ENCODE measurements around the gene ERP27.

ERP27 gene

GRCh38 chr12:14884458-14884878 lies 53.9 kb downstream of the ERP27 start:
- Histone ChIP-seq H3K4me3 (ENCODE audit: low read depth, low read length) (no peak overlapping the region), H3K27me3 (ENCODE audit: control insufficient read depth, insufficient read depth, low read length) (no peaks in the 10 kb centered on the region), H3K4me1 (ENCODE audit: control insufficient read depth, insufficient read depth, low read length) (no peaks in the 10 kb centered on the region), H3K27ac (ENCODE audit: low read depth, low read length) (no peak overlapping the region), H3K36me3 (ENCODE audit: control insufficient read depth, insufficient read depth, low read length) (no peaks in the 10 kb centered on the region), H3K9me3 (ENCODE audit: control insufficient read depth, insufficient read depth, low read length) (no peaks in the 10 kb centered on the region), H3K9ac (ENCODE audit: low read depth, low read length) (no peak overlapping the region)

DNA sequence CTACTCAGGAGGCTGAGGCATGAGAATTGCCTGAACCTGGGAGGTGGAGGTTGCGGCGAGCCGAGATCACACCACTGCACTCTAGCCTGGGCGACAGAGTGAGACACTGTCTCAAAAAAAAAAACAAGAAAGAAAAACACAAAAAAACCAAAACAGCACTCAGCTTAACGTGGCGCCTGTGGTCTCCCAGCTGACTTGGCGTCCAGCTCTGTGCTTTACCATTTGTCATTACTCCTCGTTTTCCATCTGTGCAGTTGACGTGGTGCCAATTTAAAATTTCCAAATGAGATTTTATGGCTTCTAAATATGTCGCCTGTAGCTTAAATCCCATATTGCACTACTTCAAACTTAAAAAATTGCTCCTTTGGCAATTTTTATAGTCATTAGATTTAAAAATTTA lies 54.7 kb downstream of the ERP27 start:
- H3K4me3 ChIP-seq (ENCODE audit: low read depth, low read length): no peak overlapping the region
- H3K4me1 ChIP-seq (ENCODE audit: control insufficient read depth, insufficient read depth, low read length): no peaks in the 10 kb centered on the region
- H3K27me3 ChIP-seq (ENCODE audit: control insufficient read depth, insufficient read depth, low read length): no peaks in the 10 kb centered on the region
- no peaks in the 10 kb centered on the region for H3K9me3 ChIP-seq (ENCODE audit: control insufficient read depth, insufficient read depth, low read length)
- H3K27ac ChIP-seq (ENCODE audit: low read depth, low read length): no peak overlapping the region
- no peak overlapping the region for H3K9ac ChIP-seq (ENCODE audit: low read depth, low read length)
- H3K36me3 ChIP-seq (ENCODE audit: control insufficient read depth, insufficient read depth, low read length): no peaks in the 10 kb centered on the region

DNA sequence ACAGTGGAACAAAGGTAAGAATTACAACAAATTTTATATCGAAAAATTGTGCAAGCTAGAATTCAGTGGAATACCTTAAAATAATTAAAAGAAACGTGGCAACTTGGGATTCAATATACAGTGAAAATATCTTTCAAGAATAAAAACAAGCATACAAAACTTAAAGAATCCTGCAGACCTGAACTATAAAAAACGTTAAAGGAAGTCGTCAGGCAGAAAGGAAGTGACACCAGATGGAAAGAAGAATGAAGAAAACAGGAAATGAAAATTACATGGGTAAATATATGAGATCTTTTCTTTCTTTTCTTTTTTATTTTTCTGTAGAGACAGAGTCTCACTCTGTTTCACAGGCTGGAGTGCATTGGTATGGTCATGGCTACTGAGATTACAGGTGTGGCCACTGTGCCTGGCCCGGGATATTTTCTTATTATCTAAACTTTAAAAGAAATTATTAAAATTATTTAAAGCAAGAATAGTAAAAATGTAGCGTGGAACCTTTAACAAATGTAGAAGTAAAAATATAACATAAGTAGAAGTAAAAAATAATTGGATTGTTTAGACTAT lies 57.4 kb downstream of the ERP27 start:
- H3K27ac ChIP-seq (ENCODE audit: low read depth, low read length): no peak overlapping the region
- no peak overlapping the region for H3K9ac ChIP-seq (ENCODE audit: low read depth, low read length)
- no peaks in the 10 kb centered on the region for H3K36me3 ChIP-seq (ENCODE audit: control insufficient read depth, insufficient read depth, low read length)
- H3K27me3 ChIP-seq (ENCODE audit: control insufficient read depth, insufficient read depth, low read length): no peaks in the 10 kb centered on the region
- H3K4me1 ChIP-seq (ENCODE audit: control insufficient read depth, insufficient read depth, low read length): no peaks in the 10 kb centered on the region
- H3K9me3 ChIP-seq (ENCODE audit: control insufficient read depth, insufficient read depth, low read length): no peaks in the 10 kb centered on the region
- no peak overlapping the region for H3K4me3 ChIP-seq (ENCODE audit: low read depth, low read length)

DNA sequence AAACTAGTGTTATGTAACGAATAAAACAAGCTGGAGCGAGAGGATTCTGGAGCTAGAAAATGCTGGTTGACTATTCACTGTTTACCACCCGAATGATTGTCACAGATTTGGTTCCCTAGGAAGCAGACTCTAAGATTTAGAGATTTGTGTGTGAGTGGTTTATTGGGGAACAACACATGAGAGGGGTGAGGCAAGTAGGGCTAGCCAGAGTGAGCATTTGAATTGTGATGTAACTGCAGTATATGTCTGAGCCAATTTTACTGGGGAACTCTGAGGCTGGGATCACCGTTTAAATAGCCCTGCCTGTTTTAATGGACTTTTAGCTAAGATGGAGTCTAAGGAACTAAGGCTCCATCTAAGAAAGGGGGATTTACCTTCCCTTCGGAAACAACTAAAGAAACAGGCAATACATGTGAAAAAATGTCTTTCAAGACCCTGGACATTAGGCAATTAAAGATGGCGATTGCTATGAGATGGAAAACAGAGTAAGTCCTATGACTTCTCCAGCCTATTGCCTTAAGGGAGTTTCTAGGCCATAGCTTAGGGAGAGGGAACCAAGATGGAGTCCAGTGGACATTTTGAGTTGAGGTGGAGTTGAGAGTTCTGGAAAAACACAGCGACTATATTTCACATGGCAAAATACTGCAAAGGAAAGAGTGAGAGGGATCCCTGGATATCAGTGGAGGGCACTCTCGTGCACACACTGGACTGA lies 59.0 kb downstream of the ERP27 start:
- Histone ChIP-seq H3K9ac (ENCODE audit: low read depth, low read length) (no peak overlapping the region), H3K27me3 (ENCODE audit: control insufficient read depth, insufficient read depth, low read length) (no peaks in the 10 kb centered on the region), H3K9me3 (ENCODE audit: control insufficient read depth, insufficient read depth, low read length) (no peaks in the 10 kb centered on the region), H3K36me3 (ENCODE audit: control insufficient read depth, insufficient read depth, low read length) (no peaks in the 10 kb centered on the region), H3K4me3 (ENCODE audit: low read depth, low read length) (no peak overlapping the region), H3K4me1 (ENCODE audit: control insufficient read depth, insufficient read depth, low read length) (no peaks in the 10 kb centered on the region), H3K27ac (ENCODE audit: low read depth, low read length) (no peak overlapping the region)

GRCh38 chr12:14878488-14878887 lies 59.8 kb downstream of the ERP27 start:
- Histone ChIP-seq H3K9me3 (ENCODE audit: control insufficient read depth, insufficient read depth, low read length) (no peaks in the 10 kb centered on the region), H3K4me3 (ENCODE audit: low read depth, low read length) (no peak overlapping the region), H3K9ac (ENCODE audit: low read depth, low read length) (no peak overlapping the region), H3K27ac (ENCODE audit: low read depth, low read length) (no peak overlapping the region), H3K4me1 (ENCODE audit: control insufficient read depth, insufficient read depth, low read length) (no peaks in the 10 kb centered on the region), H3K27me3 (ENCODE audit: control insufficient read depth, insufficient read depth, low read length) (no peaks in the 10 kb centered on the region), H3K36me3 (ENCODE audit: control insufficient read depth, insufficient read depth, low read length) (no peaks in the 10 kb centered on the region)

DNA sequence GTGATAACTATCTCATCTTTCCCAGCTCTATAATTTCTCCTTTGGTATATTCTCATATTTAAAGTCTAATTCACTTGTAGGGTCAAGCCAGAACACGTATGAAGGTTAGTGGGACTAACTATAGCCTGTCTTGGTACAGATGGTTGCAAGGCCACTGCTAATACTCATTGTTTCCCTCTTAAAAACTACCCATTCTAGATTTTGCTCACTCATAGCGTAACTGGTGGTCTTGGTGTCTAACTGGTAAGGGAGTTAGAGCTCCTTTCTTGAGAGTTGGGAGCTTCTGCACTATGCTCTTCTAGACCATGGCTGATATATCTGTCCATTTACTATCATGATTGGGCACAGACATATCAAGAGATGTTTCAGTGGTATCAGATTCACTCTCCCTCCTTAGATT lies 61.5 kb downstream of the ERP27 start:
- Histone ChIP-seq H3K36me3 (ENCODE audit: control insufficient read depth, insufficient read depth, low read length) (no peaks in the 10 kb centered on the region), H3K27ac (ENCODE audit: low read depth, low read length) (no peak overlapping the region), H3K9ac (ENCODE audit: low read depth, low read length) (no peak overlapping the region), H3K9me3 (ENCODE audit: control insufficient read depth, insufficient read depth, low read length) (no peaks in the 10 kb centered on the region), H3K4me1 (ENCODE audit: control insufficient read depth, insufficient read depth, low read length) (no peaks in the 10 kb centered on the region), H3K4me3 (ENCODE audit: low read depth, low read length) (no peak overlapping the region), H3K27me3 (ENCODE audit: control insufficient read depth, insufficient read depth, low read length) (no peaks in the 10 kb centered on the region)

DNA sequence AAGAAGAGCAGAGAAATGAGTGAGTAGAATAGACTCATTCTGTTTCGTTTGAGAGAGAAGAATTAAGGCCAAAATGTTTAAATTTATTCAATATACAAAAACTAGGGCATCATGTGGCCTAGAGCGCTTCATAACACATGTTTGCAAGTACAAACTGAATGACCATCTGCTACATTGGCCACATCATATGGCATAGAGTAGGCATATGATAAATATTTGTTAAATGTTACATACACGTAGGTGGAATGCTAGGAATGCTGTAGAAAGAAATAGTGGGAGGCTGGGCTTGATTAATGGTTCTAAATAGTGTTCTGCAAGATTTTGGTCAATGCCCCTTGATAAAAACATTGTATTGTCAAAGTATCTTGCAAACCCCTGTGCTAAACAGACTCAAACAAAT lies 63.5 kb downstream of the ERP27 start:
- no peak overlapping the region for H3K4me3 ChIP-seq (ENCODE audit: low read depth, low read length)
- H3K9ac ChIP-seq (ENCODE audit: low read depth, low read length): no peak overlapping the region
- no peaks in the 10 kb centered on the region for H3K27me3 ChIP-seq (ENCODE audit: control insufficient read depth, insufficient read depth, low read length)
- no peak overlapping the region for H3K27ac ChIP-seq (ENCODE audit: low read depth, low read length)
- H3K9me3 ChIP-seq (ENCODE audit: control insufficient read depth, insufficient read depth, low read length): no peaks in the 10 kb centered on the region
- H3K4me1 ChIP-seq (ENCODE audit: control insufficient read depth, insufficient read depth, low read length): no peaks in the 10 kb centered on the region
- H3K36me3 ChIP-seq (ENCODE audit: control insufficient read depth, insufficient read depth, low read length): no peaks in the 10 kb centered on the region

GRCh38 chr12:14873440-14874185 lies 64.7 kb downstream of the ERP27 start:
- Histone ChIP-seq H3K9ac (ENCODE audit: low read depth, low read length) (no peak overlapping the region), H3K4me1 (ENCODE audit: control insufficient read depth, insufficient read depth, low read length) (no peaks in the 10 kb centered on the region), H3K36me3 (ENCODE audit: control insufficient read depth, insufficient read depth, low read length) (no peaks in the 10 kb centered on the region), H3K27ac (ENCODE audit: low read depth, low read length) (no peak overlapping the region), H3K27me3 (ENCODE audit: control insufficient read depth, insufficient read depth, low read length) (no peaks in the 10 kb centered on the region), H3K9me3 (ENCODE audit: control insufficient read depth, insufficient read depth, low read length) (no peaks in the 10 kb centered on the region; the same call in 1 of the 2 replicates), H3K4me3 (ENCODE audit: low read depth, low read length) (no peak overlapping the region)

- no peaks in the 10 kb centered on the region for H3K4me1 ChIP-seq (ENCODE audit: control insufficient read depth, insufficient read depth, low read length)
- H3K27ac ChIP-seq (ENCODE audit: low read depth, low read length): no peak overlapping the region
- no peaks in the 10 kb centered on the region for H3K36me3 ChIP-seq (ENCODE audit: control insufficient read depth, insufficient read depth, low read length)
- peaks cover 8% of the 10 kb centered on the region for H3K9me3 ChIP-seq (ENCODE audit: control insufficient read depth, insufficient read depth, low read length)
- no peak overlapping the region for H3K4me3 ChIP-seq (ENCODE audit: low read depth, low read length)
- no peak overlapping the region for H3K9ac ChIP-seq (ENCODE audit: low read depth, low read length)
- no peaks in the 10 kb centered on the region for H3K27me3 ChIP-seq (ENCODE audit: control insufficient read depth, insufficient read depth, low read length)
Observed at GRCh38 chr12:14871886-14872285, 66.5 kb downstream of the ERP27 start.

GRCh38 chr12:14871247-14871646 lies 67.1 kb downstream of the ERP27 start:
- no peak overlapping the region for H3K9ac ChIP-seq (ENCODE audit: low read depth, low read length)
- peaks cover 8% of the 10 kb centered on the region for H3K9me3 ChIP-seq (ENCODE audit: control insufficient read depth, insufficient read depth, low read length)
- no peaks in the 10 kb centered on the region for H3K27me3 ChIP-seq (ENCODE audit: control insufficient read depth, insufficient read depth, low read length)
- no peaks in the 10 kb centered on the region for H3K36me3 ChIP-seq (ENCODE audit: control insufficient read depth, insufficient read depth, low read length)
- H3K4me3 ChIP-seq (ENCODE audit: low read depth, low read length): no peak overlapping the region
- H3K27ac ChIP-seq (ENCODE audit: low read depth, low read length): no peak overlapping the region
- H3K4me1 ChIP-seq (ENCODE audit: control insufficient read depth, insufficient read depth, low read length): no peaks in the 10 kb centered on the region

GRCh38 chr12:14868916-14869506 lies 69.3 kb downstream of the ERP27 start:
- H3K9me3 ChIP-seq (ENCODE audit: control insufficient read depth, insufficient read depth, low read length): peaks cover 8% of the 10 kb centered on the region
- H3K4me3 ChIP-seq (ENCODE audit: low read depth, low read length): no peak overlapping the region
- H3K4me1 ChIP-seq (ENCODE audit: control insufficient read depth, insufficient read depth, low read length): no peaks in the 10 kb centered on the region
- H3K27me3 ChIP-seq (ENCODE audit: control insufficient read depth, insufficient read depth, low read length): no peaks in the 10 kb centered on the region
- H3K9ac ChIP-seq (ENCODE audit: low read depth, low read length): no peak overlapping the region
- no peak overlapping the region for H3K27ac ChIP-seq (ENCODE audit: low read depth, low read length)
- H3K36me3 ChIP-seq (ENCODE audit: control insufficient read depth, insufficient read depth, low read length): no peaks in the 10 kb centered on the region
